Measurements from ENCODE around the gene IQCE. TPM values are rescaled to one million over a fixed set of nuclear protein-coding genes. Genes with fewer than 3 reads are reported as not detected.

Gene IQCE
- total RNA-seq, 4 donors from 2014 or later: 27.2 to 187 (median 55.5) TPM

GRCh38 chr7:2542011-2542915 is 16.5 kb upstream of the IQCE start:
- WGBS, 2 donors (ENCODE audit: low coverage in 1 of 2): 93% methylated on average over 21 of the region's 25 CpGs; no CpG with 5 or more reads in 1 of the 2 donors
- H3K9me3 ChIP-seq: no peaks in the 10 kb centered on the region
- DNase-seq: peak; percentile 6
- H3K36me3 ChIP-seq: peaks cover 0 to 38% (median 18%) of the 10 kb centered on the region in 4 donors
- in situ Hi-C loops (cut with MboI; ENCODE audit: low pct_ligation_motif_present in 1 of 4, low pct_unique_long_range_greater_than_20kb in 1 of 4, low sequenced_read_pairs in 3 of 4): no loop called here
- H3K4me1 ChIP-seq: no peaks in the 10 kb centered on the region
- H3K27me3 ChIP-seq: no peaks in the 10 kb centered on the region
- H3K4me3 ChIP-seq: no peak overlapping the region
- intact Hi-C loops (cut with DNase I; ENCODE audit: low total_unique reads): no loop called here
- no peak overlapping the region for H3K27ac ChIP-seq
- no peak for TF ChIP-seq POLR2A (IDR thresholded peaks at IDR 0.05)
- TF ChIP-seq POLR2AphosphoS5 (IDR thresholded peaks at IDR 0.05): no peak
- TF ChIP-seq CTCF (IDR thresholded peaks at IDR 0.05): no peak
- TF ChIP-seq EP300 (IDR thresholded peaks at IDR 0.05; ENCODE audit: low read depth): no peak

GRCh38 chr7:2542916-2543871 is 15.6 kb upstream of the IQCE start:
- no peak overlapping the region for H3K4me3 ChIP-seq
- no peaks in the 10 kb centered on the region for H3K4me1 ChIP-seq
- no peaks in the 10 kb centered on the region for H3K9me3 ChIP-seq
- in situ Hi-C loops (cut with MboI; ENCODE audit: low pct_ligation_motif_present in 1 of 4, low pct_unique_long_range_greater_than_20kb in 1 of 4, low sequenced_read_pairs in 3 of 4): no loop called here
- peak; percentile 5 for DNase-seq
- intact Hi-C loops (cut with DNase I; ENCODE audit: low total_unique reads): no loop called here
- H3K36me3 ChIP-seq: peaks cover 0 to 44% (median 20%) of the 10 kb centered on the region in 4 donors
- no peaks in the 10 kb centered on the region for H3K27me3 ChIP-seq
- TF ChIP-seq POLR2A (IDR thresholded peaks at IDR 0.05) (no peak), EP300 (IDR thresholded peaks at IDR 0.05; ENCODE audit: low read depth) (no peak), CTCF (IDR thresholded peaks at IDR 0.05) (no peak), POLR2AphosphoS5 (IDR thresholded peaks at IDR 0.05) (no peak)
- H3K27ac ChIP-seq: no peak overlapping the region
- 93% methylated on average over 50 of the region's 53 CpGs; no CpG with 5 or more reads in 1 of the 2 donors for WGBS, 2 donors (ENCODE audit: low coverage in 1 of 2)

GRCh38 chr7:2544541-2545188 is 14.1 kb upstream of the IQCE start:
- no peak overlapping the region for H3K4me3 ChIP-seq
- no peaks in the 10 kb centered on the region for H3K4me1 ChIP-seq
- no peak for TF ChIP-seq CTCF (IDR thresholded peaks at IDR 0.05)
- TF ChIP-seq EP300 (IDR thresholded peaks at IDR 0.05; ENCODE audit: low read depth): no peak
- TF ChIP-seq POLR2A (IDR thresholded peaks at IDR 0.05): no peak
- TF ChIP-seq POLR2AphosphoS5 (IDR thresholded peaks at IDR 0.05): no peak
- no peaks in the 10 kb centered on the region for H3K9me3 ChIP-seq
- 90% methylated on average over 23 of the region's 23 CpGs; no CpG with 5 or more reads in 1 of the 2 donors for WGBS, 2 donors (ENCODE audit: low coverage in 1 of 2)
- DNase-seq: peak; percentile 7
- no peaks in the 10 kb centered on the region for H3K27me3 ChIP-seq
- no peak overlapping the region for H3K27ac ChIP-seq
- H3K36me3 ChIP-seq: peaks cover 0 to 50% (median 20%) of the 10 kb centered on the region in 4 donors
- in situ Hi-C loops (cut with MboI; ENCODE audit: low pct_ligation_motif_present in 1 of 4, low pct_unique_long_range_greater_than_20kb in 1 of 4, low sequenced_read_pairs in 3 of 4): no loop called here
- intact Hi-C loops (cut with DNase I; ENCODE audit: low total_unique reads): no loop called here
